ENCODE data around the gene RHOBTB3.

GRCh38 chr5:95763941-95764340 is 32.8 kb downstream of the RHOBTB3 start:
- TF ChIP-seq CTCF (IDR thresholded peaks at IDR 0.05): no peak
- TF ChIP-seq POLR2A (IDR thresholded peaks at IDR 0.05): no peak
